Stimulated activated CD4-positive, alpha-beta T cell treated with anti-CD3 and anti-CD28 coated beads, Interleukin-2, amount 100 ng/mL, for 24 hours (primary cell): ENCODE results near the gene DNLZ.
A peak's percentile ranks its signal among the peaks of the same experiment; 100 is the strongest.

Experiments
- DNase-seq, 2 donors: peaks; one replicate each; pipeline ENCODE4 v3.0.0-alpha.2; 2020

DNLZ gene

DNA sequence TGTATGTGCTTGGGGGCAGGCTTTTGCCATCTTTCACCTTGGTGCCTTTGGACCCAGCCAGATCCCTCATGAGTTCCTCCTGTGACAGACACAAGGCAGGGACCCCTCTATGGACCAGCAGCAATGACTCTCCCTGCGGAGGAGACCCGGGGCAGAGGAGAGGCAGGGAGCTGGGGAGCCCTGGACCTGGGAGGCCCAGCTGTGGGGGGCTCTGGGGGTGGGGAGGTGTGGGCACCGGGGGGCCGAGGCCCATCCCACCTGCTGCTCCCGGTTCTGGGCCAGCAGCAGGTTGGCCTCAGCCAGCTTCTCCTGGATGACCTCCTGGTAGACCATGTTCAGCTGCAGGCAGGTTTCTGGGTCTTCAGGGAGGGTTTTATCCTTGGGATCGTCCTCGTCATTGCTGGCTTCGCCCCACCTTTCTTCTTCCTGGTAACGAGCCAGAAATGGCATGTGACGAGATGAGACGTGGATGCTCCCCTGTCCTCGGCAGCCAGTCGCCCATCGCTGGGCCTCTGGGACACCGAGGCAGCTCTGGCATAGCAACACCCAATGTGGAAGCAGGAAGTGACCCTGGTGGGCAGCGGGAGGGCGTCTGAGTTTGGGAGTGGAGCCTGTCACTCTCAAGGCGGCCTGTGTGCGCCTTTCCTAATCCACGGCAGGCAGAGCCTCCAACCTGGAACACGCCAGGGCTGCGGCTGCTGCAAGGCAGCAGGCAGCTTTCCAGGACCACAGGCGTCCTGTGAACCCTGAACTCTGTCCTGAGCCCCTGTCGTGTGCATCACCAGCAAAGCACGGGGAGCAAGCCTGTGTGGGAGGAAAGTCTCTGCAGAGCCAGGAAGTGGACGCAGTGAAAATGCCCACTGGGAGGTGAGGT is 32.0 kb upstream of the DNLZ start:
- DNase-seq = no peak

- DNase-seq = no peak
These were observed 31.4 kb upstream of the DNLZ start for GRCh38 chr9:136395020-136395340.

DNA sequence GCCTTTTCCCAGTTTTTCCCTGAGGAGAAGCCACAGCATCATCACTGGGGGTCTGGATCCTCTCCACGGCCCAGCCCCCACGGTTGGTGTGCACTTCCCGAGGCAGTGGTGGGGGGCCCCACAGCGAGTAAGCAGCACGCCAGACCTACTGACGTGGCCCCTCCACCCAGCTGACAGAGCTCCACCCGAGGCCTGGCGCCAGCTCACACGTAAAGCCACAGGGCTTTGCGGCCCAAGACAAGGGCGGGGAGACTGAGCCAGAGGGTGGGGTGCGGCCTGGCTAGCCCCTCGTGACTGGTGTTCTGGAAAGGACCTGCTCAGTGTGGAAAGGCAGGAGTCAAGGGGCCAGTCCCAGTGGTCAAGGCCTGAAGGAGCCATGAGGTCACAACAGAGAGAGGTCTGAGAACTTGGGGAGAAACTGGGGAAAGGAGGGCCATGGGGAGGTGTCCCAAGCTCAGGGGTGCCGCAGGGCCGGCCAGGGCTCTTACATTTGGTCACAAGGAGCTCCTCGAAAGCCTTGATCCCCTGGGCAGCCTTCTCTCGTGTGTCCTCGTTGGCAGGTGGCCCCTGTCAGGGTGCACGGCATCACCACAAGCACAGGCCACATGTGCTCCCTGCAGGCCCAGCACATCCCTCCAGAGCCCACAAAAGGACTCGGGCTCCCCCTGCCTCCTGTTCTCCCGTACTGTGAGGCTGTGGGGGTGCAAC is 30.9 kb upstream of the DNLZ start:
- no peak for DNase-seq

DNA sequence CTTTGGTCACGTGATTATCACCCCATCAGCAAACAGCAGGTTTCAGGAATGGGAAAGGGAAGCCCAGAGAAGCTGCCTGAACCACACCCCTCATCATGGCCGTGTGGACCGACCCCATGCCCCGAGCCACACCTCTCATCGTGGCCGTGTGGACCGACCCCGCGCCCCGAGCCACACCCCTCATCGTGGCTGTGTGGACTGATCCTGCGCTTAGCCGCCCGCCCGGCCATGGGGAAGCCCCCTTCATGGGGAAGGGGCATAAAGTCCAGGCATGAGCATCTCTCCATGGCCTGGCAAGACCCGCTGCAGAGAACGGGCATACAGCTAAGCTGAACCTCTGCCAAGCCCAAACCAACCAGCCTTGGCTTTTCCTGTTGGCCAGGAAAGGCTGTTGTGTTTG is 30.0 kb upstream of the DNLZ start:
- DNase-seq = no peak

DNA sequence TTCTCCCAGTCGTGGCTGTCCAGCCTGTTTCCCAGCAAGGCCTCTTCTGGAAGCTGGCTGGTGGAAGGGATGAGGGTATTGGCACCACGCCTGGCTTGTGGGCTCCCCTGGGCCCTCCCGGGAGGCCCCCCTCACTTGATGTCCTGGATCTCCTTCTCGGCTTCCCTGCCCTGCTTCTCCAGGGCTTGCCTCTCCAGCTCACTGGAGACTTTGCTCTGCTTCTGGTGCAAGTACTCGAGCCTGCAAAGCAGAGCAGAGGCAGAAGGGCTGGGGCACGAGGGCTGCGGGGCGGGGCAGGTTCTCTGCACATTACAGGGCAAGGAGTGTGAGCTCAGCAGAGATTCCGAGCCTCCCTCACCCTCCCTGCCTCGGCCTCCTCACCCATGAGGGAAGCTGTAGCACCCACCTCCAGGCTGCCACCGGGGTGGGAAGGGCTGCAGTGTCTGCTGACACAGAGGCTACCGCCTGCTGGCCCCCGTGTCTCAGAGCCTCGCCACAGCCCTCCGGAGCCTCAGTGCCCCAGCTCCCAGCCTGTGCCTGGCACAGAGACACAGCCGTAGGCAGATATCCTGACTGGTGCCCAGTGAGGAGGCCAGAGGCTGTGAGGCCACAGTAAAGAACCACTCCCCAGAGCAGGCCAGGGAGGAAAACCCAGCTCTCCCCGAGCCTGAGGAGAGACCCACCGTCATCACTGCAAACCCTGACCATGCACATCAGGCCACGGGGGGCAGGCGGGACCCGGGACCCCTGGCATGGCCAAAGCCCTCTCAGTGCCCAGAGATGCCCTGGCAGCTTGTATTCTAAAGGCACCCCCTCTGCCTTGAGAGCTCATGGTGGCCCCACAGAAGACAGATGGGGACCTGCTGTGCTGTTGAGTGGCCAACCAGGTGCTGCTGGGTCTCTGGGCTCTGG is 29.2 kb upstream of the DNLZ start:
- DNase-seq = no peak

GRCh38 chr9:136391737-136392537 is 28.4 kb upstream of the DNLZ start:
- DNase-seq = no peak

- DNase-seq = no peak
These were observed 25.9 kb upstream of the DNLZ start for GRCh38 chr9:136389396-136389795.

GRCh38 chr9:136387217-136387616 is 23.7 kb upstream of the DNLZ start:
- no peak for DNase-seq

GRCh38 chr9:136386018-136386417 is 22.5 kb upstream of the DNLZ start:
- DNase-seq = no peak

DNA sequence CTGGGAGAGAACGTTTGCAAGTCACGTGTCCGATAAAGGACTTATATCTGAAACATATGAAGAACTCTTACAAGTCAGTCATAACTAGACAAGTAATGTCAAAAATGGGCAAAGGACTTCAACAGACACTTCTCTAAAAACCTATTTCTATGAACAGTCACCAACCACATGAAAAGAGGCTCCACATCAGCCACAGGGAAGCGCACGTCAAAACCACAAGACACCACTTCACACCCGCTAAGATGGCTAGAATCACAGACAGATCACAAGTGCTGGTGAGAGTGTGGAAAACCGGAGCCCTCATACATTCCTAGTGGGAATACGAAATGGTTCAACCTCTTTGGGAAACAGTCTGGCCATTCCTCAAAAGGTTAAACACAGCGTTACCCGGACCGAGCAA is 21.5 kb upstream of the DNLZ start:
- DNase-seq = peak in 1 of 2 donors; percentile 39

GRCh38 chr9:136383436-136383835 is 19.9 kb upstream of the DNLZ start:
- no peak for DNase-seq

GRCh38 chr9:136381966-136382513 is 18.5 kb upstream of the DNLZ start:
- no peak for DNase-seq

DNA sequence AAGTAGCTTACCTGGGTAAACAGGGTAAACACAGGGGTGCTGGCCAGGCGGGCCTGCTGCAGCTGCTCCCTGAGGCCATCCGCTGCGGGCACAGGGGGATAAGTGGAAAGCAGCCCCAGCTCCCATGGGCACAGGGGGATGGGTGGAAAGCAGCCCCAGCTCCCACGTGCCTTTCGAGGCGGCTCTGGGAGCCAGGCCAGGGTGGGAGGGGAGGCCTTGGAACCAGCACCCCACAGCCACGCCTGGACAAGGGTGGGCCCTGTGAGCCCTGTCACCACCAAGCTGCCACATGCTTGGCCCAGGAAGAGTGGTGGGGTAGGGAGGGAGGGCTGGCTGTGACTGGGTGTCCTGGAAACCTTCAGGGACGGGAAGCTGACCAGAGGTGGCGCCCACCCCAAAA is 17.8 kb upstream of the DNLZ start:
- DNase-seq = no peak

DNA sequence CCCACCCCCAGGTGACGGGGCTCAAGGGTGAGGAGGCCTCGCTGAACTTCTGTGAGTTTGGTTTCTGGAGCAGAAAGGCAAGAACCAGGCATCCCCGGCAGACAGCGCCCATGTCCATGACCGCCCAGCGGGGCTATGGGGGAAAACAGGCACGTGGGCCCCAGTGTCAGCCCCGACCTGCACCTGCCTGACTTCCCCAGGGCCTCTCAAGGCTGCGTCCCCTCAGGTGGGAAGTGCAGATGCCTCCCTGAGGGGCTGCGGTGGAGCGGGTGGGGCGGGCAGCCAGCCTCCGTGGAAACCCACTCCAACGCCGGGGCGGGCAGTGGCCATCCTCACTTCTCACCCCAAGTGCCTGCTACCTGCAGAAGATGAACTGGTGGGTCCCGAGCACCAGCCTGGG is 16.8 kb upstream of the DNLZ start:
- no peak for DNase-seq

DNA sequence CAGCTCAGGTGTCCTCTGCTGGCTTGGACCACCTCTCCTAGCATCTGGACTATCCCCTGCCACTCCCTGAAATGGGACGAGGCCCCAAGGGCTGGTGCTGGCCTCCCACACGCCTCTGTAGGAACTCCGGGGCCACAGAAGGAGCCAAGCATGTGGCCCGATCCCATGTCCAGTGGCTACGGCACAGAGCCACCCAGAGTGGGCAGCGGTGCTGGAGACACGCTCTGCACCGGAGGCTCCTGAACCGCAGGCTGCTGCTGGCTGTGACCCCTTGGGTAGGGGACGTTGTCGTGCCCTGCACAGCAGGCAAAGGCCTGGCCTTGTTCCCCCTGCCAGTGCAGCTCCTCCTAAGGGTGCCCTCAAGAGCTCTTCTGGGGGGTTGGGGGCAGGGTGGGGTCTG is 16.3 kb upstream of the DNLZ start:
- no peak for DNase-seq

DNA sequence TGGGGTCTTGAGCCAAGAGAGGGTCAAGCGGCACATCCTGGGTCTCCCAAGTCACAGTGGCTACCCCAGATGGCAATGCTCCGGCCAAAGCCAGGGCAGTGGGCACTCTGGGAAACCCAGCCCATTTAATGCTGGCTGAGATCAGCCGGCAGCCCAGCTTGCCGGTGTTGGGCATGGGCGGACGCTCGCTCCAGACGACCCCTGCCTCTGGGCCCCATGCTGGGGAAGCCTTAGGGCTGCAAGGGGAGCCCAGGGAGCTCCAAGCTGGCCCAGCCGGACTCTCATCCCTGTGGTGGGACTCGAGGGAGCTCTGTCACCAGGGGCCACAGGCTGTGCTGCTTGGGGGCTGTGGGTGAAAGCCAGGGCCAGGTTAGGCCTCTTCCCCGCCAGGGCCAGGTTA is 15.9 kb upstream of the DNLZ start:
- DNase-seq = no peak

DNA sequence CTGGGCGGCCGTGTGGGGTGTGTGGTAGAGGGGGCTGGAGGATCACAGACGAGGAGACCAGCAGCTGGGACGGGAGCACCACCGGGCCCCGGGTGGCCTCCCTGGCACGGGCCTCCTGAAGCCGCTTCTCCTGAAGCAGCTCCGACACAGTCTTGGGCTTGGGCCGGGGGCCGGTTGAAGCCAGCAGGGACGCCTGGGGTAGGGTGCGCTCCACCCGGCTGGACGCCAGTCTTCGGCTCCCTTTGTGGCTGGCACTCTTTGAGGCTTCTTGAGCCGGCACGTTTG is 15.4 kb upstream of the DNLZ start:
- DNase-seq = no peak

DNA sequence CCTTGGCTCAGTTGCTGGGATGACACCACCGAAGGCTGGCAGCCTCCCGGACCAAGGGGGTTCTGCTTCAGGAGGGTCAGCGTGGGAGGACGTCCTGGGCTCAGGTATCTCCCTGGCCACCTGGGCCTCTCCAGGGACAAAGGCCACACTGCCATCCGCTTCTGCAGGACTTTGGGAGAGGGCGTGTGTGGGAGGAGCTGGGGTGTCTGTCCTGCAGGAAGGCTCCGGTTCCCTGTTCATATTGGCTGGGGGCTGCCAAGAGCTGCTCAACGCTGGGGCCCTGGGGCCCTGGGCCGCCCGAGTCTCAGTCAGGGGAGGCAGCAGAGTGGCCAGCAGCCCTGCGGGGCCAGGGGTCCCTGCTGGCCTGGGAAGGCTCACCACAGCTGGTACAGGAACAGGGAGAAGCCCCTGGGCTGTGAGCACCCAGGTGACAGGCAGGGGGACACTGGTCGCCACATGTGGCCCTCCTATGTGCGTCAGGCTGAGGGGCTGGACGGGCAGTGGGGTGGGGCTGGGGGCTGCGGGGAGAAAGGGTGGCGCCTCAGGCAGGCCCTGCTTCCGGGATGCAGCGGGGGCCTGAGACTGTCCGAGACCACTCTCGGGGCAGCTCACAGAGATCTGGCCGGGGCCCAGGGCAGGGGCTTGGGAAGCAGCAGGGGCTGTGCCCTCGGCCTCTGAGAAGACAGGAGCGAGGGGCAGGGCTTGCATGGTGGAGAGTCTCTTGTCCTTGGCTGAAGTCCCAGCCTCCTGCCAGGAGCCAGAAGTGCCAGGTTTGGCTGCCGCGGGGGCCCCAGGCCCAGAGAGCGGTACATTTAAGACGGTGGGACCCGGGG is 14.8 kb upstream of the DNLZ start:
- no peak for DNase-seq

DNA sequence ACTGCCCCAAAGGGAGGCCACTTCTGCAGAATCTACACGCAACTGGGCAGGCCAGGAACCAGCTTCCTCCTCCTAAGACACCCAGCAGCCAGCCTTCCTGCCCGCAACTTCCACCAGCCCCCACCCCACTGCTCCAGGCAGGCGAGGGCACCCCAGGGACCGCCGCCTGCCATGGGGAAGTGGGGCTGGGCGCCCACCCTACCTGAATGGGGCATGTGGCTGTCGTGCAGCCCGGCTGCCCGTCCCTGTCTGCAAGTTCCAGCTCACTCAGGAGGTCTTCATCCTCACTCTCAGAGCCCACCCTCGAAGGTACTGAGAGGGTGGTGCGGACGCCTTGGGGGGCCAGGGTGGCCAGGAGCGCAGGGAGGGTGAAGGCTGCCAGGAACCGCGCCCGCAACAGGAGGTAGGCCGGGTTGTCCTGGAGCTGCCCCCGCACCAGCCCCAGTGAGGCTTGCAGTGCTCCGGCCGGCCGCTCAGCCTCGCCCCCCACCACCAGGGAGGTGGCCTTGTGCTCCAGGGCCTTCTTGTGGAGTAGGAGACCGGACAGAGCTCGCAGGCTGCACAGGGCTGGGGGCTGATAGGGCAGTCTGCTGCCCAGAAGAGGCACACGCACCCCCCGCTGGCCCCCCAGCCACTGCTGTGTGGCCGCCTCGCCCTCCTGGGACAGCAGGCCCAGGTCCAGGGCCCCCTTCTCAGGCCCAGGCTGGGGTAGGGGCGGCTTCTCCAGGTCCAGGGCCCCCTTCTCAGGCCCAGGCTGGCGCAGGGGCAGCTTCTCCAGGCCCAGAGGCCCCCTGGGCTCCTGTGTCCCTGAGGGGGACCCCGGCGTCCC is 14.0 kb upstream of the DNLZ start:
- no peak for DNase-seq

- no peak for DNase-seq
These were observed 12.9 kb upstream of the DNLZ start for GRCh38 chr9:136376457-136376856.

DNA sequence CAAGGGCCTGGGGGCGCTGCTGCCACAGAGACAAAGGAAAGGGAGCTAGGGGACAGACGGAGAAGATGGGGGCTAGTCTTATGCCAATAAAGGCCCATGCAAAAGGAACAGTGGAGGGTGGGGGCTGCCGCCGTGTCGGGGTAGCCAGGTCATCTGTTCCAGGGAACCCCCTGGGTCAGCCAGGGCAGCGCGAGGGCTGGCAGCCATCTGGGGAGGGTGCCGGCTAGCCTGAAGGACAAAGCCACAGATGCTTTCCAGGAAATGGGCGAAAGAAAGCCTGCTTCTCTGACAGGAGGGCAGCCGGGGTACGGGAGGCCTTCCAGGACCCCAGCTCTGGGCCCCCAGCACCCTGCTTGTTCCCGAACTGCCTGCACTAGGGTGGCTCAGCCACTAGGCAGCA is 11.6 kb upstream of the DNLZ start:
- DNase-seq = no peak
